T-cell (primary cell): ENCODE measurements around the gene DPP10. TPM values are rescaled to one million over a fixed set of nuclear protein-coding genes. Genes with fewer than 3 reads are reported as not detected.

ENCODE experiments used
- ATAC-seq, 4 experiments: fragments of 200-7000 bp in 3 of 4; fragments of 150-1000 bp in 1 of 4; cut with Tn5 transposase; replicated peaks in 1 of 4; 1 replicate in 3 of 4; 2 replicates in 1 of 4; pipeline ENCODE4 v1.10.0; 2021; ENCODE audit warnings: moderate library complexity in 3 of 4, mild to moderate bottlenecking in 2 of 4, moderate number of reproducible peaks in 1 of 4
- CTCF ChIA-PET, 2 donors: fragments of 300-600 bp; sonication (Branson Sonifier 250); formaldehyde crosslinking; loops; one replicate each; lab custom pipeline; 2022; ENCODE audit warnings: antibody characterized with exemption in 2 of 2; lab: Charles Lee
- POLR2A ChIA-PET, 2 donors: fragments of 300-600 bp; sonication (Branson Sonifier 250); formaldehyde crosslinking; loops; one replicate each; lab custom pipeline; 2022; ENCODE audit warnings: antibody characterized with exemption in 2 of 2; lab: Charles Lee
- DNase-seq, 35 experiments: peaks; one replicate each; pipeline versions ENCODE4 v3.0.0 to v3.0.0-alpha.2; 2013 to 2023
- H3K27ac ChIP-seq: one replicate; pipeline ENCODE4 v1.5.1; 2013; ENCODE audit warnings: low read length
- H3K27me3 ChIP-seq, 2 experiments: replicated peaks in 1 of 2; 1 replicate in 1 of 2; 2 replicates in 1 of 2; pipeline versions ENCODE4 v1.6.1 to v1.7.0; 2013; ENCODE audit warnings: low read length in 1 of 2, mixed read lengths in 1 of 2; ENCODE audit not compliant: control insufficient read depth in 2 of 2, insufficient read depth in 2 of 2; ENCODE audit errors: extremely low read depth in 1 of 2
- H3K36me3 ChIP-seq, 2 donors: 1 replicate in 1 of 2; 2 replicates in 1 of 2; pipeline versions ENCODE4 v1.6.1 to v1.7.0; 2013; ENCODE audit warnings: low read length in 1 of 2; ENCODE audit not compliant: control insufficient read depth in 2 of 2, insufficient read depth in 1 of 2; ENCODE audit errors: extremely low read depth in 1 of 2
- H3K4me1 ChIP-seq, 2 experiments: 1 replicate in 1 of 2; 2 replicates in 1 of 2; pipeline versions ENCODE4 v1.6.1 to v1.7.0; 2013; ENCODE audit warnings: low read length in 2 of 2, mixed read lengths in 1 of 2; ENCODE audit not compliant: insufficient read depth in 2 of 2, control insufficient read depth in 1 of 2; ENCODE audit errors: extremely low read depth in 1 of 2
- H3K4me3 ChIP-seq, 2 donors: 1 replicate in 1 of 2; 2 replicates in 1 of 2; pipeline versions ENCODE4 v1.5.1 to v1.7.0; 2013; ENCODE audit warnings: mild to moderate bottlenecking in 2 of 2, low read length in 1 of 2, moderate library complexity in 1 of 2; ENCODE audit not compliant: control insufficient read depth in 1 of 2; ENCODE audit errors: extremely low read depth in 1 of 2
- H3K9me3 ChIP-seq: 2 replicates; pipeline ENCODE4 v1.7.0; 2013
- H3K27ac Mint-ChIP-seq, 2 donors: one replicate each; pipeline ENCODE4 v1.8.0; 2020 to 2021; ENCODE audit warnings: mild to moderate bottlenecking in 2 of 2, mixed read lengths in 2 of 2
- H3K27me3 Mint-ChIP-seq, 2 donors: one replicate each; pipeline ENCODE4 v1.8.0; 2021 to 2022; ENCODE audit warnings: mixed read lengths in 2 of 2
- H3K36me3 Mint-ChIP-seq: one replicate; pipeline ENCODE4 v1.8.0; 2021; ENCODE audit warnings: mixed read lengths
- H3K4me1 Mint-ChIP-seq, 3 donors: one replicate each; pipeline ENCODE4 v1.8.0; 2020 to 2022; ENCODE audit warnings: mixed read lengths in 3 of 3, mild to moderate bottlenecking in 1 of 3
- H3K4me3 Mint-ChIP-seq, 3 donors: one replicate each; pipeline ENCODE4 v1.8.0; 2020 to 2022; ENCODE audit warnings: mild to moderate bottlenecking in 3 of 3, mixed read lengths in 3 of 3, moderate library complexity in 3 of 3
- H3K9me3 Mint-ChIP-seq, 3 donors: one replicate each; pipeline ENCODE4 v1.8.0; 2020 to 2022; ENCODE audit warnings: mixed read lengths in 3 of 3
- WGBS: methylation state at CpG from one replicate; pipeline ENCODE4 v1.1.5; 2013; ENCODE audit warnings: missing lambda C conversion rate; ENCODE audit not compliant: insufficient coverage; 5-methylcytosine and 5-hydroxymethylcytosine counted together
- total RNA-seq, 35 experiments: library from RNA in 6 of 35; stranded (reverse) in 6 of 35; fragments of 120-200 nt in 1 of 35; gene quantifications; one replicate each; pipeline versions ENCODE4 v1.2.1 to v1.2.4 and lab custom pipeline; 2013 to 2026

Gene DPP10
- total RNA-seq, 5 donors from 2014 or later (not counting 1 experiment from before 2014, with no cell fraction given), result not detected

DNA sequence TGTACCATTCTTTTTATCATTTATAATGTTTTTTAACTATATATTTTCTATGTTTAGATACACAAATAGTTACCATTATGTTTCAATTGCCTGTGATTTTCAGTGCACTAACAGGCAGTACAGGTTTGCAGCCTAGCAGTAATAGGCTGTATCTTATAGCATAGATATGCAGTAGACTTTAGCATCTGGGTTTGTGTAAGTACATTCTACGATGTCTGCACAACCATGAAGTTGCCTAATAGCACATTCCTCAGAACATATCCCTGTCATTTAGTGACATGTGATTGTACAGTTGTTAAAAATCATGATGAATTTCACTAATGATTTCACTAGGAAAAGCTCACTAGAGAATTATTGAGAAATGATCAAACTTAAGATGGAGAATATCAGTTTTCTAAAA is 884.6 kb downstream of the DPP10 start:
- Mint-ChIP-seq H3K36me3 (no peaks in the 10 kb centered on the region), H3K9me3 (peaks cover 5 to 9% (median 6%) of the 10 kb centered on the region in 3 donors), H3K4me3 (no peak overlapping the region), H3K4me1 (no peaks in the 10 kb centered on the region), H3K27me3 (no peaks in the 10 kb centered on the region), H3K27ac (no peak overlapping the region)
- DNase-seq (no peak), ATAC-seq (no peak)
- H3K27ac ChIP-seq, result no peak overlapping the region
- H3K27me3 ChIP-seq, result no peaks in the 10 kb centered on the region
- WGBS, result no CpG with 5 or more reads among the region's 1 CpG
- H3K4me1 ChIP-seq, result no peaks in the 10 kb centered on the region
- no peaks in the 10 kb centered on the region for H3K9me3 ChIP-seq
- CTCF ChIA-PET, result no interaction called here
- POLR2A ChIA-PET, result no interaction called here
- H3K36me3 ChIP-seq, result no peaks in the 10 kb centered on the region
- H3K4me3 ChIP-seq, result no peak overlapping the region

DNA sequence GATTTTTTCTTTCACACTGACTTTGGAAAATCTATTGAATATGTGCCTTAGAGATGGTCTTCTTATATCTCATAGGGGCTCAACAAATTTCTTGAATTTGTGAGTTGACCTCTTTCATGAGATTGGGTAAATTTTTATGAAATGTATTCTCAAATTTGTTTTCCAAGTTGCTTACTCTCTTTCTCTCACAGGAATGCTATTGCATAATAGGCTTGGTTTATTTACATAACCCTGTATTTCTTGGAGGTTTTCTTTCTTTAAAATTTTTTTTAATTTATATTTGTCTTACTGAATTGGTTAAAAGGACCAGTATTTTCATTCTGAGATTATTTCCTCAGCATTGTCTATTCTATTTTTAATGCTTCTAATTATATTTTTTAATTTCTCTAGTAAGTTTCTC is 917.1 kb downstream of the DPP10 start:
- Histone ChIP-seq H3K27ac (no peak overlapping the region), H3K4me3 (no peak overlapping the region), H3K9me3 (no peaks in the 10 kb centered on the region), H3K4me1 (no peaks in the 10 kb centered on the region), H3K27me3 (no peaks in the 10 kb centered on the region), H3K36me3 (no peaks in the 10 kb centered on the region)
- H3K4me3 Mint-ChIP-seq, result no peak overlapping the region
- no peaks in the 10 kb centered on the region for H3K36me3 Mint-ChIP-seq
- H3K27ac Mint-ChIP-seq, result no peak overlapping the region
- no peaks in the 10 kb centered on the region for H3K27me3 Mint-ChIP-seq
- peaks cover 28 to 29% (median 29%) of the 10 kb centered on the region in 3 donors for H3K9me3 Mint-ChIP-seq
- ChIA-PET CTCF (no interaction called here), POLR2A (no interaction called here)
- H3K4me1 Mint-ChIP-seq, result no peaks in the 10 kb centered on the region
- DNase-seq (no peak), ATAC-seq (no peak)

DNA sequence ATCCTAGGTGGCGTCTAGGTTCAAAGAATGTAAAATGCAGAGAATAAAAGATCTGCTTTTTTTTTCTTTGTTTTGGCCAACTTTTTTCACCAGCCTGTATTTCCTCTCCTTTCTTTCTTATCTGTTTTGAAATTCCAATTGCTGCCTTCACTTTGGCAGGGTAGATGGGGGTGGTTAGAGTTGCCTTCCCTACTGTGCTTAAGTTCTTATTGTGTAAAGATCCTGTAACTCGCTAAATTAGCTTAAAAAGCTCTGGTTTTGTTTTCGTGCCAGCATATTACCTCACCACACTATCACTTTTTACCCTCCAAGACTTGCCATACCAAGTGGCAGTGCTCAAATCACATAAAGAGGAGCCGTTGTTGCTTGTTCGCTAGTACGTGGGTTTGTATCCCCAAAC is 921.7 kb downstream of the DPP10 start:
- ChIA-PET CTCF (no interaction called here), POLR2A (no interaction called here)
- no peak overlapping the region for H3K4me3 Mint-ChIP-seq
- no peaks in the 10 kb centered on the region for H3K27me3 ChIP-seq
- DNase-seq (no peak), ATAC-seq (no peak)
- H3K4me1 ChIP-seq, result no peaks in the 10 kb centered on the region
- H3K9me3 ChIP-seq, result no peaks in the 10 kb centered on the region
- no peak overlapping the region for H3K4me3 ChIP-seq
- WGBS, result 94% methylated on average over 3 of the region's 6 CpGs
- H3K9me3 Mint-ChIP-seq, result peaks cover 7 to 17% (median 13%) of the 10 kb centered on the region in 3 donors
- H3K27me3 Mint-ChIP-seq, result no peaks in the 10 kb centered on the region
- no peaks in the 10 kb centered on the region for H3K36me3 ChIP-seq
- no peaks in the 10 kb centered on the region for H3K36me3 Mint-ChIP-seq
- H3K27ac ChIP-seq, result no peak overlapping the region
- no peak overlapping the region for H3K27ac Mint-ChIP-seq
- no peaks in the 10 kb centered on the region for H3K4me1 Mint-ChIP-seq

DNA sequence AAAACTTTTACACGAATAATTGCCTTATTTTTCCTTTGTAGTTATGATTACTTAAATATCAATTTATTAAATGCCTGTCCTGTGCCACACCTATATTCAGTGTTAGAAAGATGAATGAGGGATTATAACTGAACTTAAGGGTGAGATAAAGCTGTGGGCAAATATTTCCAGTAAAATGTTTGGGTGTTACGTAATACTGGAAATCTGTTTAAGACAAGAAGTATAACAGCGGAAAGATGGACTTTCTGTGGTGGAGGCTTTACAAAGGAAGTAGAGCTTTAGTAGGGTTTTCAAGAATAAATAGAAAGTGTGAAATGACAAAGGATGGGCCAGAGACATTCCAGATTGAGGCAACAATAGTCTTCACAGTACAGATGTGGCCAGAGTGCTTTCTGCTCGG is 927.0 kb downstream of the DPP10 start:
- Mint-ChIP-seq H3K27me3 (no peaks in the 10 kb centered on the region), H3K36me3 (no peaks in the 10 kb centered on the region), H3K4me3 (no peak overlapping the region), H3K4me1 (no peaks in the 10 kb centered on the region), H3K27ac (no peak overlapping the region), H3K9me3 (peaks cover 5 to 29% (median 27%) of the 10 kb centered on the region in 3 donors)
- DNase-seq (no peak), ATAC-seq (no peak)
- Histone ChIP-seq H3K27ac (no peak overlapping the region), H3K9me3 (no peaks in the 10 kb centered on the region), H3K4me3 (no peak overlapping the region), H3K4me1 (no peaks in the 10 kb centered on the region), H3K27me3 (no peaks in the 10 kb centered on the region), H3K36me3 (no peaks in the 10 kb centered on the region)
- ChIA-PET CTCF (no interaction called here), POLR2A (no interaction called here)
- 95% methylated on average over 2 of the region's 4 CpGs for WGBS

DNA sequence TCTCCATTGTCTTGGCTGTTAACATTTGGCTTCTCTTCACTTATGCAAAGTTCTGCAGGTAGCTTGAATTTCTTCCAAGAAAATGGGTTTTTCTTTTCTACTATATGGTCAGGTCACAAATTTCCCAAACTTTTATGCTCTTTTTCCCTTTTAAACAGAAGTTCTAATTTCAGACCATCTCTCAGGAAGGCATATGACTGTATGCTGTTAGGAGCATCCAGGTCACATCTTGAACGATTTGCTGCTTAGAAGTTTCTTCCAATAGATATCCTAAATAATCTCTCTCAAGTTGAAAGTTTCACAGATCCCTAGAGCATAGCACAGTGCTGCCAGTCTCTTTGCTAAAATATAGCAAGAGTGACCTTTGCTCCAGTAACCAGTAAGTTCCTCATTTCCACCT is 932.5 kb downstream of the DPP10 start:
- H3K4me1 Mint-ChIP-seq, result no peaks in the 10 kb centered on the region
- 57% methylated on average over 1 of the region's 1 CpG for WGBS
- H3K36me3 Mint-ChIP-seq, result no peaks in the 10 kb centered on the region
- H3K27me3 ChIP-seq, result no peaks in the 10 kb centered on the region
- H3K9me3 Mint-ChIP-seq, result peaks cover 15 to 38% (median 38%) of the 10 kb centered on the region in 3 donors
- no peak overlapping the region for H3K4me3 Mint-ChIP-seq
- POLR2A ChIA-PET, result no interaction called here
- H3K27me3 Mint-ChIP-seq, result no peaks in the 10 kb centered on the region
- CTCF ChIA-PET, result no interaction called here
- no peaks in the 10 kb centered on the region for H3K4me1 ChIP-seq
- H3K4me3 ChIP-seq, result no peak overlapping the region
- H3K27ac ChIP-seq, result no peak overlapping the region
- DNase-seq, result no peak
- H3K27ac Mint-ChIP-seq, result no peak overlapping the region
- no peak for ATAC-seq
- H3K9me3 ChIP-seq, result no peaks in the 10 kb centered on the region
- H3K36me3 ChIP-seq, result no peaks in the 10 kb centered on the region

DNA sequence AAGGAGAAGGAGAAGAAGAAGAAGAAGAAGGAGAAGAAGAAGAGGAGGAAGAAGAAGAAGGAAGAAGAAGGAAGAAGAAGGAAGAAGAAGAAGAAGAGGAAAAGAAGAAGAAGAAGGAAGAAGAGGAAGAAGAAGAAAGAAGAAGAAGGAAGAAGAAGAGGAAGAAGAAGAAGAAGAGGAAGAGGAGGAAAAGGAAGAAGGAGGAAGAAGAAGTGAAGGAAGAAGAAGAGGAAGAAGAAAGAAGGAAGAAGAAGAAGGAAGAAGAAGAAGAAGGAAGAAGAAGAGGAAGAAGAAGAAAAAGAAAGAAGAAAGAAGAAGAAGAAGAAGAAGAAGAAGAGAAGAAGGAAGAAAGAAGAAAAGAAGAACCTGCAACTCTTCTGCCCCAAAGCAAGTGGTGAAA is 942.0 kb downstream of the DPP10 start:
- ChIA-PET CTCF (no interaction called here), POLR2A (no interaction called here)
- Histone ChIP-seq H3K4me1 (no peaks in the 10 kb centered on the region), H3K9me3 (peaks cover 2% of the 10 kb centered on the region), H3K27ac (no peak overlapping the region), H3K4me3 (no peak overlapping the region), H3K36me3 (no peaks in the 10 kb centered on the region), H3K27me3 (no peaks in the 10 kb centered on the region)
- no peak overlapping the region for H3K27ac Mint-ChIP-seq
- H3K4me1 Mint-ChIP-seq, result no peaks in the 10 kb centered on the region
- H3K36me3 Mint-ChIP-seq, result no peaks in the 10 kb centered on the region
- ATAC-seq (no peak), DNase-seq (no peak)
- no peak overlapping the region for H3K4me3 Mint-ChIP-seq
- no peaks in the 10 kb centered on the region for H3K27me3 Mint-ChIP-seq
- H3K9me3 Mint-ChIP-seq, result peaks cover 17 to 27% (median 26%) of the 10 kb centered on the region in 3 donors

DNA sequence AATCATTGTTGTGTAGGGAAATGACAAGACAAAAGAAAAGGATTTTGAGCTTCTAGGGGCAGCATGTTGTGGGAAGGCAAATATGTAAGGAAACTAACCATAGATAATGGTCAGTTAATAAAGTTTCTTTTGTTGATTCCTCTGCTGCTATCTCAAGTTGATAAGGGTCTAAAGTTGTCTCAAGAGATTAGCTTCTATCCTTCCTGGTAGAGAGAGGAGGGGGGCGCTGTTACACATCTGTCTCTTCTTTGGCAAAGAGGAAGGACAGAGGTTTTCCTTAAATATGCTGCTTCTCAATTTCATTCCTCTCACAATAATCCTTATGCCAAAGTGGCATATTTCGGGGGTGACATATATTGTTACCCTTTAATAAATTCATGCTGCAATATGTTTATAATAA is 944.0 kb downstream of the DPP10 start:
- no peak overlapping the region for H3K27ac ChIP-seq
- no CpG with 5 or more reads among the region's 2 CpGs for WGBS
- no peaks in the 10 kb centered on the region for H3K36me3 ChIP-seq
- no peak overlapping the region for H3K27ac Mint-ChIP-seq
- ChIA-PET CTCF (no interaction called here), POLR2A (no interaction called here)
- no peaks in the 10 kb centered on the region for H3K27me3 ChIP-seq
- H3K4me3 ChIP-seq, result no peak overlapping the region
- H3K4me3 Mint-ChIP-seq, result no peak overlapping the region
- H3K4me1 ChIP-seq, result no peaks in the 10 kb centered on the region
- no peak for ATAC-seq
- no peaks in the 10 kb centered on the region for H3K4me1 Mint-ChIP-seq
- H3K36me3 Mint-ChIP-seq, result no peaks in the 10 kb centered on the region
- H3K9me3 Mint-ChIP-seq, result peaks cover 9 to 21% (median 17%) of the 10 kb centered on the region in 3 donors
- H3K27me3 Mint-ChIP-seq, result no peaks in the 10 kb centered on the region
- DNase-seq, result no peak
- peaks cover 2% of the 10 kb centered on the region for H3K9me3 ChIP-seq
